Measurements from ENCODE around the gene FKBP6.

GRCh38 chr7:73308665-73309214, 19.2 kb upstream of the FKBP6 start, which contains the start of gene NSUN5:
- TF ChIP-seq, protein P1, sequence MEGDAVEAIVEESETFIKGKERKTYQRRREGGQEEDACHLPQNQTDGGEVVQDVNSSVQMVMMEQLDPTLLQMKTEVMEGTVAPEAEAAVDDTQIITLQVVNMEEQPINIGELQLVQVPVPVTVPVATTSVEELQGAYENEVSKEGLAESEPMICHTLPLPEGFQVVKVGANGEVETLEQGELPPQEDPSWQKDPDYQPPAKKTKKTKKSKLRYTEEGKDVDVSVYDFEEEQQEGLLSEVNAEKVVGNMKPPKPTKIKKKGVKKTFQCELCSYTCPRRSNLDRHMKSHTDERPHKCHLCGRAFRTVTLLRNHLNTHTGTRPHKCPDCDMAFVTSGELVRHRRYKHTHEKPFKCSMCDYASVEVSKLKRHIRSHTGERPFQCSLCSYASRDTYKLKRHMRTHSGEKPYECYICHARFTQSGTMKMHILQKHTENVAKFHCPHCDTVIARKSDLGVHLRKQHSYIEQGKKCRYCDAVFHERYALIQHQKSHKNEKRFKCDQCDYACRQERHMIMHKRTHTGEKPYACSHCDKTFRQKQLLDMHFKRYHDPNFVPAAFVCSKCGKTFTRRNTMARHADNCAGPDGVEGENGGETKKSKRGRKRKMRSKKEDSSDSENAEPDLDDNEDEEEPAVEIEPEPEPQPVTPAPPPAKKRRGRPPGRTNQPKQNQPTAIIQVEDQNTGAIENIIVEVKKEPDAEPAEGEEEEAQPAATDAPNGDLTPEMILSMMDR (IDR thresholded peaks at IDR 0.05), result no peak
- TF ChIP-seq ZFX (IDR thresholded peaks at IDR 0.05; ENCODE audit: borderline replicate concordance), result no peak
